ENCODE data around the gene SPSB3.

Gene SPSB3
- total RNA-seq, result 89.9 reads per million, percentile 80 among the genes with 10 or more reads in this experiment

DNA sequence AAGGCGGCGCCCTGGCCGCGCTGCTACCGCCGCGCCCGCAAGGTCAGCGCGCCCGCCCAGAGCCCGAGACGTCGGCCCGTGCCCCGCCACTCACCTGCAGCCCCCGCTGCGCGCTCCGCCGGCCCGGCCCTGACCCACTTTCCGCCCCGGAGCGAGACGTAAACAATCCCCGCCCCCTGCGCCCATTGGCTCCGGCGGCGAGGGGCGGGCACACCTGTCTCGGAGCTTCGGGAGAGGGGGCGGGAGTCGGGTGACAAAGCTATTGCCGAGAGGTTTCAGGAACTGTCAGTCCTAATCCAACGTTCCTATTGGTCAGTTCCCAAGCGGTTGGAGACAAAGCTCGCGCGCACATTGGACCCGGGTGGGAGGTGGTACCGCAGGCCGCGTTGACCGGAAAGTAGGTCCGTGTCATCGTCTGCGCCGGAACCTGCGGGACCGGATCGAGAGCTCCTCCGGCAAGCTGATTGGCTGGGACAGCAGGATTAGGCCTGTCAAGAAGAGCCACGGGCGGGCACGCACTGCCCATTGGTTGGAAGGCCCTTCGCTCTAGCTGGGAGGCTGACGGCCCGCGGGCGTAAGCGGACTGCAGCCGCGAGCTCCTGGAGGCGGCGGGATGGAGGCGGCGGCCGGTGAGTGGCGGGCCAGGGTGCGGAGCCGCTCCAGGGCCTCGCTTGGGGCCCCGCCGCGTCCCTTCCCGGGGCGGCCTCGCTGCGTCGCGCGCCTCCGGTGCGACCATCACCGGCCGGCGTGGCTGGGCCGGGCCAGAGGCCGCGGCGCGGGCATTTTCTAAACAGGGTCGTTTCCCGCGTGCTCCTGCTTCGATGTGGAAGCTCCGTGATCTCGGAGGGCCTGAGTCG, at the start of gene SPSB3, which contains the start of gene NUBP2:
SPSB3 (minus strand) TSS at position 164 of the 857 bp plus-strand sequence. CDS start 1,088 bp downstream, outside the sequence.
NUBP2 (plus strand) TSS at position 553 of the 857 bp plus-strand sequence; CDS start at position 614, 61 bp downstream.
- DNase-seq, result peak; percentile 98

DNA sequence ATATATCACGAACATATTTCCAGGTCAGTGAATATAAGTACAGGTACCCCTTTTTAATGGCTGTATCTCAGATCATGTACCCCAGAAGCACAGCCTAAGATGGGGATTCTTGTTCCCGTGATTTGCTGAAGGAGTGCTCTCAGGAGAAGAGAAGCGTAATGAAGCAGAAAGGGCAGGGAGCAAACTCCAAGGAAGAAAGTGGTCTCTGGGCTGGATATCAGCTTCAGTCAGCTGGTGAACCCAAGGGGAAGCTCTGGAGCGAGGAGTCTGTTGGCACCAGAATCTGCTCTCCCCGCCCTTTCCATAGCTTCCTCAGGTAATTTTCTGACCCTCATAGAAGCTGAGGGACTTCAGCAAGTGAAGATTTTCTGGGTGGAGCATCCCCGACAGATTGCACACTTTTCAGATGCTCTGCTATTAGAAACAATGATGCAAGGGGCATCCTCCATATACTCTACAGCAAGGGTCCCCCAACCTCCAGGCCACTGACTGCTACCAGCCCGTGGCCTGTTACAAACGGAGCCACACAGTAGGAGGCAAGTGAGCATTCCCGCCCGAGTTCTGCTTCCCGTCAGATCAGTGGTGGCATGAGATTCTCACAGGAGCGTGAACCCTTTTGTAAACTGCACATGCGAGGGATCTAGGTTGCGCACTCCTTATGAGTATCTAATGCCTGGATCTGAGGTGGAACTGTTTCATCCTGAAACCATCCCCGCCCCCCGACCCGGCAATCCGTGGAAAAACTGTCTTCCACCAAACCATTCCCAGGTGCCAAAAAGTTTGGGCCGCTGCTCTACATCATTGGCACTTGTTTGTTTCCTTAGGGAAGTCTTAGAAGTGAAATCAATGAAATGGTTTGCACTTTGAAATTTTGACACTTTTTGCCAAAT, 49.1 kb upstream of the SPSB3 start:
- DNase-seq, result no peak

DNA sequence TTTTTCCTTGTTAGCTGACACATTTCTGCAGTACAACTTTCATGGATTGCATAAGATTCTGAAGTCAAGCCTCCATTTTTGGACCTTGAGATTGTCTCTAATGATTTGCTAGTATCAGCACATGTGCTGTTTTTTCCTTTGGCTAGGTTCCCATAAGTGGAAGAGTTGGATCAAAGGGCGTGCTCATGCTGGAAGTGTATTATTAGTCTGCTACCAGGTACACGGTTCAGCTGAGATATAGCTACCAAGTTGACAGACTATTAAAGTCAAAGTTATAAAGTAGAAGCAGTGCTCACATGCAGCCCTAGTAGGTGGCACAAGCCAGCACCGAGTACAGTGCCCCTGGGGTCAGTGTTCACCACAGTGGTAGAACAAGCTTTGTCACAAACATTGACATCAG, 47.8 kb upstream of the SPSB3 start:
- DNase-seq, result no peak

- DNase-seq, result no peak
Observed at GRCh38 chr16:1828645-1829410, 46.5 kb upstream of the SPSB3 start.

DNA sequence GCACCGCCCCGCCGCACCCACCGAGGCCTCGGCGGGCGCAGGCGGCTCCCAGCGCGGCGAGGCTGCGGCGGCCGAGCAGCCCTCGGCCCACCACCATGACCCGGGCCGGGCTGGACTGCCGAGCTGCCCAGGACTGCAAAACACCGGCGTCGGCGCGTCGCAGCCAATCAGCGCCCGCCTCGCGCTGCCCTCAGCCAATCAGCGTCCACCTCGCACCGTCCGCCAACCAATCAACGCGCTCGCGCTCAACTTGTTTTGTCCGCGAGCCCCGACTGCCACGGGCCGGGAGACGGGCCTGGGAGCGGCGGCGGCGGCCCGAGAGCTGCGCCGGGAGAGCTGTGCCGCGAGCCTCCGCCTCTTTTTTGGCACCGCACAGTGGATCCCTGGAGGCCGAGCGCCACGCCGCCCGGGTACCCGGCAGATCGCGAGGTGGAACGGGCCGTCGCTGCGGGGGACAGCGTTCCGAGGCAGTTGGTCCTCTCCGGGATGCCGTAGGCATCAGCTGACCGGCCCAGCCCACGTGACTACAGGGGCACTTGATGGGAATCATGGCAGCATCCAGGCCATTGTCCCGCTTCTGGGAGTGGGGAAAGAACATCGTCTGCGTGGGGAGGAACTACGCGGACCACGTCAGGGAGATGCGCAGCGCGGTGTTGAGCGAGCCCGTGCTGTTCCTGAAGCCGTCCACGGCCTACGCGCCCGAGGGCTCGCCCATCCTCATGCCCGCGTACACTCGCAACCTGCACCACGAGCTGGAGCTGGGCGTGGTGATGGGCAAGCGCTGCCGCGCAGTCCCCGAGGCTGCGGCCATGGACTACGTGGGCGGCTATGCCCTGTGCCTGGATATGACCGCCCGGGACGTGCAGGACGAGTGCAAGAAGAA, 44.6 kb upstream of the SPSB3 start, which contains the start of the genes FAHD1 and HAGH:
FAHD1 (plus strand) TSS at position 516 of the 883 bp plus-strand sequence; CDS start at position 549, 33 bp downstream.
HAGH (minus strand) TSS at position 135 of the 883 bp plus-strand sequence; CDS start at position 97, 38 bp downstream.
- DNase-seq, result peak; percentile 86

- DNase-seq, result peak; percentile 65
Observed at GRCh38 chr16:1825864-1826690, 43.7 kb upstream of the SPSB3 start.

GRCh38 chr16:1825381-1825863, 43.1 kb upstream of the SPSB3 start:
- no peak for DNase-seq

DNA sequence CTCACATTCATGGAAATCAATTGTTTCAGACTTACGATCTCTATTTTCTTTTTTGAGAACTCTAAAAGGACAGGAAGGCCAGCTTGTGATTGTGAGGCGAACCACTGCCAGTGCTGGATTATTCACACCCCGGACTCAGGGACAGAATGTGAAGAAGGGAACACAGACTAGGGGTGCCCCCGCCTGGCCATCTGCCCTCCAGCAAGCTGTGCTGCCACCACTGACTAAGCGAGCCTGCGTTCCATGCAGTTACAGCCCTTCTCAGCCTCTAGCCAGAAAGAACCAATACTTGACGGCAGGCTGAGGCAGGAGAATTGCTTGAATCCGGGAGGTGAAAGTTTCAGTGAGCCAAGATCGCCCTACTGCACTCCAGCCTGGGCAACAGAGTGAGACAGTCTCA, 41.5 kb upstream of the SPSB3 start:
- DNase-seq, result no peak

- no peak for DNase-seq
Observed at GRCh38 chr16:1822801-1823200, 40.4 kb upstream of the SPSB3 start.

- no peak for DNase-seq
Observed at GRCh38 chr16:1821861-1822611, 39.7 kb upstream of the SPSB3 start.

DNA sequence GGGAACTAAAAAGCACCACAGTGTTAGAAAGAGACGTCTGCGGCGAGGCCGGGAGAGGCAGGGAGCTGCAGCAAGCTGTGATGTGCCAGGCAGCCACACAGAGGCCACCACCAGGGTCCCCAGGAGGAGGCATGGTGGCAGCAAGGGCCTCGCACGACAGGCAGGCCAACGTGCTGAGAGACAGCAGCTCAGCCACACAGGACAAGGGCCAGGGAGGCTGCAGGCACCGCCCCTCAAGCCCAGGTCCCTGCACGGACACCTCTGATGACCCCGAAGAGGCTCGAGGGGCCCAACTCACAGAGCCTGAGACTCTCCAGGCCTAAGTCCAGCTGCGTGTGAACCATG, 38.5 kb upstream of the SPSB3 start:
- DNase-seq, result no peak

GRCh38 chr16:1820096-1820945, 38.0 kb upstream of the SPSB3 start:
- DNase-seq, result no peak

GRCh38 chr16:1819611-1820010, 37.2 kb upstream of the SPSB3 start:
- no peak for DNase-seq

- DNase-seq, result no peak
Observed at GRCh38 chr16:1818873-1819525, 36.6 kb upstream of the SPSB3 start.

GRCh38 chr16:1818204-1818872, 36.0 kb upstream of the SPSB3 start:
- DNase-seq, result no peak

DNA sequence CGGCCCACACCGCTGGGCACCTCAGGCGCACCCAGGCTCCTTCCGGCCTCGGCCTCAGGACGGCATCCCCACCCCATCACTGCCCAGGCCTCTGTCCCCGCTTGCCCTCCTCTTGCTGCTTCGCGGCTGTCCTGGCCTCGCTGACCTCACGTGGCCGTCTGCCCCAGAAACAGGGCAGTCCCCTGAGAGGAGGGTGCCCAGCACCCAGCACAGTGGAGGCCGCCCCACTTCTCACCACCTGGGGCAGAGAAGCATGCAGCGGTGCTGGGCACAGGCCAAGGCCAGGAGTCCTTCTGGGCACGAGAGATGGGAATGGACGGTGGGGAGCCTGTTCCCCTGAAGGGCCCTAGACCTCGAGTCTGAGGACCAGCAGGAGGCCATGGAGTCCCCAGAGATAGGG, 35.3 kb upstream of the SPSB3 start:
- no peak for DNase-seq

DNA sequence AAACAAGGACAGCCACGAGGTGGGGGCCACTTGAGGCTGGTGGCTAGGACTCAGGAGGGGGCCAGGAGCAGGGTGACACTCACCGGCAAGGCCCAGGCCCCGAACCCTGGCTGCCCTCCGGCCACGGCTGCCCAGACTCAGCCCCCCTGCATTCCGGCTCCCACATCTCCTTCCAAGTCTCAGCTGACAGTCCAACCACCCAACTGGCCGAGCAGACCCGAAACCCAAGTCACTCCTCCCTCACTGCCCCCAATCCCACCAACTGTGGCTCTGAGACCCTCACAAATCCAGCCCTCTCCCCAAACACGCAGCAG, 34.9 kb upstream of the SPSB3 start:
- no peak for DNase-seq

Data from effector CD4-positive, alpha-beta T cell (primary cell).